Activated CD4-positive, alpha-beta T cell treated with anti-CD3 and anti-CD28 coated beads, Interleukin-2, amount 10 ng/mL, durations not matched to agents 7 days and 5 days (primary cell): ENCODE data around the gene POLN. TPM values are rescaled to one million over a fixed set of nuclear protein-coding genes. Genes with fewer than 3 reads are reported as not detected.
A peak's percentile ranks its signal among the peaks of the same experiment; 100 is the strongest.

Experiments
- CTCF ChIA-PET: fragments of 350-600 bp; sonication (Branson Sonifier 250); formaldehyde crosslinking; loops from one replicate; lab custom pipeline; 2021; ENCODE audit warnings: antibody characterized with exemption; lab: Charles Lee
- POLR2A ChIA-PET: fragments of 350-600 bp; sonication (Branson Sonifier 250); formaldehyde crosslinking; loops from one replicate; lab custom pipeline; 2021; ENCODE audit warnings: antibody characterized with exemption; lab: Charles Lee
- DNase-seq: peaks from one replicate; pipeline ENCODE4 v3.0.0-alpha.2; 2020
- H3K27ac Mint-ChIP-seq: one replicate; pipeline ENCODE4 v1.8.0; 2021; ENCODE audit warnings: mild to moderate bottlenecking, moderate library complexity, mixed read lengths
- H3K27me3 Mint-ChIP-seq: one replicate; pipeline ENCODE4 v1.8.0; 2021; ENCODE audit warnings: mixed read lengths
- H3K36me3 Mint-ChIP-seq: one replicate; pipeline ENCODE4 v1.8.0; 2021; ENCODE audit warnings: low read depth, mixed read lengths
- H3K4me1 Mint-ChIP-seq: one replicate; pipeline ENCODE4 v1.8.0; 2021; ENCODE audit warnings: mixed read lengths
- H3K4me3 Mint-ChIP-seq: one replicate; pipeline ENCODE4 v1.8.0; 2021; ENCODE audit warnings: mild to moderate bottlenecking, moderate library complexity, mixed read lengths
- H3K9me3 Mint-ChIP-seq: one replicate; pipeline ENCODE4 v1.8.0; 2021; ENCODE audit warnings: mixed read lengths
- total RNA-seq, 2 experiments: library from RNA; stranded (reverse); gene quantifications; one replicate each; pipeline ENCODE4 v1.2.3, GENCODE V29; 2021

Gene POLN
- total RNA-seq, 2 experiments from 2014 or later, result 3.3 to 3.8 TPM

DNA sequence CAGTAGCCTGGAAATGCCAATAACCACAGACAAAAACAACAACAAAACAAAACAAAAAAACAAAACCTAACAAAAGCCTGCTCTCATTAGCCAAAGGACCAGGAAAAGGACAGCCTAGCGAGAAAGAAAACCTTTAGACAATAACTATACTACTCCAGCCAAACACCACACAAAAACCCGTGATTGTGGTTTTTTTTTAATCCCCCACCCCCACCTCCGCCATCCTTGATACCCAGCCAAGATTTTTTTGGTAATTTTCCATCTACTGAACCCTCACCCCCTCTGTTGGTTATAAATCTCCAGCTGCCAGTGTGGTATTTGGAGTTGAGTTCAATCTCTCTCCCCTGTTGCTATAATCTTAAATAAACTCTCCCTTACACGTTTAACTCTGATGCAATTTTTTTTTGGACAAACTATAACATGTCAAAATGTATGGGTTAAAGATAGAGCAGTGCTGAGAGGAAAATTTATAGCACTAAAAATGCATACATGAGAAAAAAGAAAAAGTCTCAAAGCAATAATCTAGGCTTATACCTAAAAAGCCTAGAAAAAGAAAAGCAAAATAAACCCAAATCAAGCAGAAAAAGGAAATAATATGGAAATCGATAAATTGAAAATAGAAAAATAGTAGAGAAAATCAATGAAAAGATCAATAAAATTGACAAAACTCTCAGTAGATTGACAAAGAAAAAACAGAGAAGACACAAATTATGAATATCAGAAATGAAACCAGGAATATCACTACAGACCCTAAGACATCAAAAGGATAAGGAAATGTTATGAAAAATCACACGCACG lies 99.1 kb downstream of the POLN start:
- no peaks in the 10 kb centered on the region for H3K9me3 Mint-ChIP-seq
- H3K4me1 Mint-ChIP-seq, result peaks cover 13% of the 10 kb centered on the region
- H3K4me3 Mint-ChIP-seq, result no peak overlapping the region
- no peak for DNase-seq
- H3K36me3 Mint-ChIP-seq, result no peaks in the 10 kb centered on the region
- CTCF ChIA-PET, result no interaction called here
- no peak overlapping the region for H3K27ac Mint-ChIP-seq
- POLR2A ChIA-PET, result no interaction called here
- no peaks in the 10 kb centered on the region for H3K27me3 Mint-ChIP-seq

DNA sequence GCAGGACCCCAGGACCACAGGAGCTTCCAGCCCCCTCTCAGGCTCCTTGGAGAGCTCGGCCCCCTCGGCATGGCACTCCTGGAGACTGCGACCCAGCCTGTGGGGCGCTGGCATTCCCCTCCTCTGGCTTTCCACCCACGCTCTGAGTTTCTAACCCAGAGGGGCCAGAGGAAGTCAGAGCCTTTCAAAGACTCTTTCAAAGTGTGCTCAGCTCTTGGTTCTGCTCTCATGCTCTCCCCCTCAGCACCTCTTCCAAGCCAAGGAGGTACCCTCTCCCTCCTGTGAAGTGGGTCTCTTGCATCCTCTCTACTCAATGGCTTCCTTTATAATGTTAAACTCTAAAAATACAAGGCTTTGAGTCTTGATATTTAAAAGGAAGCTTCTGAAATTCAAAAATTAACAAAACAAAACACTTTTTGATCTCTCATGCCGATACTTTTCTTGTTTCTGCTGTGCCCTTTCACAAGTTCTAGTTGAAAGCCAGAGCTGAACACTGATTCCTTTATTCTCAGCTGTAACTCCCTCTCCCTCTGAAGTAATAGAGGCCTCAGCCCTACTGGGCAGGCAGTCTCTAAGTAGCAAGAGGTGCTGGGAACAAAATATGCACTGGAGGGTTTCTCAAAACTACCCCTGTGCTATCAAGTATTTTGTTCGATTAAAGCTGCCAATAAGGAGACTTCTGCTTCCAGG lies 100.0 kb downstream of the POLN start:
- no peaks in the 10 kb centered on the region for H3K36me3 Mint-ChIP-seq
- H3K4me1 Mint-ChIP-seq, result peaks cover 13% of the 10 kb centered on the region
- ChIA-PET CTCF (interaction anchor here (1.3 kb wide), 1 partner anchor 15 kb away, joined by 4 read pairs; no protein-coding TSS in a partner anchor), POLR2A (no interaction called here)
- no peaks in the 10 kb centered on the region for H3K9me3 Mint-ChIP-seq
- no peak overlapping the region for H3K4me3 Mint-ChIP-seq
- DNase-seq, result no peak
- no peaks in the 10 kb centered on the region for H3K27me3 Mint-ChIP-seq
- no peak overlapping the region for H3K27ac Mint-ChIP-seq

GRCh38 chr4:2141022-2141761 lies 100.7 kb downstream of the POLN start:
- no peak overlapping the region for H3K4me3 Mint-ChIP-seq
- H3K36me3 Mint-ChIP-seq, result no peaks in the 10 kb centered on the region
- peaks cover 13% of the 10 kb centered on the region for H3K4me1 Mint-ChIP-seq
- no peaks in the 10 kb centered on the region for H3K9me3 Mint-ChIP-seq
- H3K27me3 Mint-ChIP-seq, result no peaks in the 10 kb centered on the region
- POLR2A ChIA-PET, result no interaction called here
- no peak overlapping the region for H3K27ac Mint-ChIP-seq
- no peak for DNase-seq
- CTCF ChIA-PET, result interaction anchor here (0.6 to 1.3 kb wide), 3 partner anchors 14 to 231 kb away, joined by 3 to 4 read pairs (median 3); no protein-coding TSS in a partner anchor

- no peaks in the 10 kb centered on the region for H3K36me3 Mint-ChIP-seq
- H3K4me1 Mint-ChIP-seq, result peaks cover 30% of the 10 kb centered on the region
- POLR2A ChIA-PET, result no interaction called here
- CTCF ChIA-PET, result interaction anchor here (0.9 to 1.2 kb wide), 3 partner anchors 11 to 16 kb away, joined by 3 to 4 read pairs (median 3); no protein-coding TSS in a partner anchor
- H3K27ac Mint-ChIP-seq, result no peak overlapping the region
- peaks cover under 1% of the 10 kb centered on the region for H3K9me3 Mint-ChIP-seq
- H3K27me3 Mint-ChIP-seq, result no peaks in the 10 kb centered on the region
- no peak overlapping the region for H3K4me3 Mint-ChIP-seq
- DNase-seq, result no peak
These were observed 102.9 kb downstream of the POLN start for GRCh38 chr4:2138846-2139500.

- peaks cover 14% of the 10 kb centered on the region for H3K36me3 Mint-ChIP-seq
- ChIA-PET CTCF (interaction anchor here (0.6 to 1.0 kb wide), 2 partner anchors 107 to 389 kb away, joined by 3 read pairs; no protein-coding TSS in a partner anchor), POLR2A (no interaction called here)
- no peak for DNase-seq
- no peaks in the 10 kb centered on the region for H3K27me3 Mint-ChIP-seq
- peaks cover 15% of the 10 kb centered on the region for H3K9me3 Mint-ChIP-seq
- H3K27ac Mint-ChIP-seq, result no peak overlapping the region
- no peak overlapping the region for H3K4me3 Mint-ChIP-seq
- peaks cover 22% of the 10 kb centered on the region for H3K4me1 Mint-ChIP-seq
These were observed 105.2 kb downstream of the POLN start for GRCh38 chr4:2136726-2137125.

GRCh38 chr4:2135083-2135482 lies 106.8 kb downstream of the POLN start:
- H3K4me1 Mint-ChIP-seq, result peaks cover 21% of the 10 kb centered on the region
- peaks cover 14% of the 10 kb centered on the region for H3K36me3 Mint-ChIP-seq
- DNase-seq, result peak; percentile 52
- CTCF ChIA-PET, result interaction anchor here (0.9 kb wide), 1 partner anchor 12 kb away, joined by 3 read pairs; no protein-coding TSS in a partner anchor
- peak overlapping the region; percentile 10 for H3K27ac Mint-ChIP-seq
- POLR2A ChIA-PET, result no interaction called here
- peaks cover 22% of the 10 kb centered on the region for H3K9me3 Mint-ChIP-seq
- H3K27me3 Mint-ChIP-seq, result no peaks in the 10 kb centered on the region
- no peak overlapping the region for H3K4me3 Mint-ChIP-seq

DNA sequence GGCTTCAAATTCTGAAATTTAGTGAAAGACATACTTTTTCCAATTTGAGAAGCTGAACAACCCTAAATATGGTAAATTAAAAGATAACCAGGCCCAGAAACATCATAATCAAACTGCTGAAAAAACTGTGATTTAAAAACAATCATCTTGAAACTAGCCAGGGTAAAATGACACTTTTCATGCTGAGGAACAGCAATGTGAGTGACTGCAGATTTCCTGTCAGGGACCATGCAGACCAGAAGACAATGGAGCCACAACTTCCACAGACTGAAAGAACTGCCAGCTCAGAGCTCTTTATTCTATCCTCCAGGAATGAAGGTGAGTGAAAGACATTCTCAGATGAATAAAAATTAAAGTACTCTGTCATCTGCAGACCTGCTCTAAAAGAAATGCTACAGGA lies 109.5 kb downstream of the POLN start:
- H3K27me3 Mint-ChIP-seq, result no peaks in the 10 kb centered on the region
- CTCF ChIA-PET, result no interaction called here

DNA sequence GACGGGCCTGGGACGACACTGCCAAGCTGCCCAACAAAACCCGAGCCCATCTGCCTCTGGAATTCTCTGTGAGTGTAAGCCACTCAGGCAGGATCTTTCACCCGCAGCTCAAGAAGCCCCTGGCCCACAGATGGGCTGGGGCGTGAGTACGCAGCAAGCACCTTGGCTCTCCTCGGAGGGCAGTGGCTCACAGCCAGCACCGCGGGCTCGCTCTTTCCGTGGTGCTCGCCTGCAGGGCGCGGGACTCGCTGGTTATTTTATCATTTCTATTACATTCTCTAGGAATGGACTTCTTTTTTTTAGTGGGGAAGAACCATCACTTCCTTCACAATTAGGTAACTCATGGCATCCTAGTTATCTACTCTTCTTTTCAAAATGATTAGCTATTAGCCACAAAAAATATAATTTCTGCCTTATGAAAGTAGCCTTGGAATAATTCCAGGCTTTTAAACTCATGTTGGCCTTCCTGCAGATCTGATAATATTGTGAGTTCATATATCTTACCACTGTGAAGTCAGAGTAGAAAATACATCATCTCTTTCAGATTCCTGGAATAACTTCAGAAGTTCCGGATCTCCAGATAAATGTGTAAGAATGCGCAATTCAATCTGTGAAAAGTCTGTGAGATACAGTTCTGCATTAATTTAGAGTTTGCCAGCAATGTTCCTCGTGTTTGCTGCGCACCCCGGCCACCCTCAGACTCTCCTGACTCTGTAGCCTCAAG lies 114.2 kb downstream of the POLN start:
- Mint-ChIP-seq H3K9me3 (peaks cover 17% of the 10 kb centered on the region), H3K27me3 (no peaks in the 10 kb centered on the region), H3K4me1 (no peaks in the 10 kb centered on the region), H3K36me3 (peaks cover 6% of the 10 kb centered on the region), H3K4me3 (no peak overlapping the region), H3K27ac (no peak overlapping the region)
- CTCF ChIA-PET, result interaction anchor here (0.7 to 1.2 kb wide), 3 partner anchors 10 to 42 kb away, joined by 3 read pairs; no protein-coding TSS in a partner anchor
- no peak for DNase-seq
- POLR2A ChIA-PET, result no interaction called here

More for the DNA sequence above, 109.5 kb downstream of the POLN start:
- no peak overlapping the region for H3K27ac Mint-ChIP-seq
- DNase-seq, result no peak
- no peak overlapping the region for H3K4me3 Mint-ChIP-seq
- H3K36me3 Mint-ChIP-seq, result peaks cover 14% of the 10 kb centered on the region
- H3K4me1 Mint-ChIP-seq, result peaks cover 21% of the 10 kb centered on the region
- peaks cover 22% of the 10 kb centered on the region for H3K9me3 Mint-ChIP-seq
- POLR2A ChIA-PET, result no interaction called here

- peaks cover 5% of the 10 kb centered on the region for H3K9me3 Mint-ChIP-seq
- H3K4me3 Mint-ChIP-seq, result no peak overlapping the region
- ChIA-PET CTCF (interaction anchor here (1.0 to 1.2 kb wide), 3 partner anchors 8 to 25 kb away, joined by 3 to 4 read pairs (median 3); no protein-coding TSS in a partner anchor), POLR2A (no interaction called here)
- no peaks in the 10 kb centered on the region for H3K27me3 Mint-ChIP-seq
- no peak overlapping the region for H3K27ac Mint-ChIP-seq
- H3K4me1 Mint-ChIP-seq, result peaks cover 3% of the 10 kb centered on the region
- DNase-seq, result no peak
- no peaks in the 10 kb centered on the region for H3K36me3 Mint-ChIP-seq
These were observed 115.4 kb downstream of the POLN start for GRCh38 chr4:2126309-2127043.

DNA sequence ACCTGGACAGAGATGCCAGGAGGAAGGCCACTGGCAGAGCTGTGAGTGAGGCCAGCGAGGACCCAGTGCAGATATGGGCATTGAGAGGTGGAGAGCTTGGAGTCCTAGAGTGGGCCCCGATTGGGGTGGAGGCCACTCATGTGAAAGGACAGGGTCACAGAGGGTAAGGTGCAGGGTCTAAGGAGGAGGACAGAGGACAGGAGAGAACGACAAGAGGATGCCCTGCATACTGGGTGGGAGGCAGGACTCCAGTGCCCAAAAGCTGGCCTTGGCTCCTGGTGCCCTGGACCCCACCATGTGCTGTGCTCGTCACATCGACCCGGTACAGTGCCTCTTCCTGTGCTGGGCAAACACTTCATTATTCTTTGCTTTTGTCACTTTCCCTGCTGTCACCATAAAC lies 116.1 kb downstream of the POLN start:
- no peak overlapping the region for H3K27ac Mint-ChIP-seq
- H3K36me3 Mint-ChIP-seq, result no peaks in the 10 kb centered on the region
- CTCF ChIA-PET, result interaction anchor here (0.6 kb wide), 1 partner anchor 425 kb away, joined by 6 read pairs; no protein-coding TSS in a partner anchor
- H3K27me3 Mint-ChIP-seq, result no peaks in the 10 kb centered on the region
- peaks cover 3% of the 10 kb centered on the region for H3K9me3 Mint-ChIP-seq
- no peak for DNase-seq
- peaks cover 3% of the 10 kb centered on the region for H3K4me1 Mint-ChIP-seq
- H3K4me3 Mint-ChIP-seq, result no peak overlapping the region
- POLR2A ChIA-PET, result no interaction called here

GRCh38 chr4:2125023-2125422 lies 116.9 kb downstream of the POLN start:
- peaks cover 3% of the 10 kb centered on the region for H3K4me1 Mint-ChIP-seq
- ChIA-PET POLR2A (no interaction called here), CTCF (interaction anchor here (0.6 kb wide), 2 partner anchors 170 to 424 kb away, joined by 3 to 6 read pairs; no protein-coding TSS in a partner anchor)
- no peaks in the 10 kb centered on the region for H3K27me3 Mint-ChIP-seq
- H3K36me3 Mint-ChIP-seq, result no peaks in the 10 kb centered on the region
- no peaks in the 10 kb centered on the region for H3K9me3 Mint-ChIP-seq
- no peak overlapping the region for H3K4me3 Mint-ChIP-seq
- peak overlapping the region; percentile 26 for H3K27ac Mint-ChIP-seq
- no peak for DNase-seq
